ENCODE measurements around the gene RBM22.

DNA sequence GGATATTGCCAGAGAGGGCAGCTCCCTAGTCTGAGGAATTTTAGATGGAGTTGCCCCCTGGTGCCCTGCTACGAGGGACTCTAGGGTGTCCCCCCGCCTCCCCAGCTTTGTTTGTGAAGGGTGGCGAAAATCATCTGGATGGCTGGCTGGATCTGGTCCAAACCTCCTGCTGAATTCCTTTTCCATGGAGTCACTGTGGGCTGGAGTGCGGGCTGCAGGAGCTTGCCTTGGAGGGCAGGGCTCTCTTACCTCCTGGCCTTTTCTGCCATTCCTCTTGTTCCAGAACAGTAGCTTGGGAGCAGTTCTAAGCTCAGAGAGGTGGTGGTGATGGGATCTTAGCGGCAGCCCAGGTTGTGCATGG lies 58.3 kb downstream of the RBM22 start:
- TF ChIP-seq POLR2A (IDR thresholded peaks at IDR 0.05; ENCODE audit: low read depth, low read length) = no peak
- no peak for TF ChIP-seq CTCF (conservative IDR thresholded peaks at IDR 0.05; ENCODE audit: low read depth, low read length)
- TF ChIP-seq CEBPB (IDR thresholded peaks at IDR 0.05; ENCODE audit: low read depth, low read length) = no peak
- TF ChIP-seq RAD21 (IDR thresholded peaks at IDR 0.05; ENCODE audit: low read length) = no peak
- TF ChIP-seq MXI1 (IDR thresholded peaks at IDR 0.05; ENCODE audit: borderline replicate concordance, low read depth, low read length) = no peak
- TF ChIP-seq ELK1 (IDR thresholded peaks at IDR 0.05; ENCODE audit: borderline replicate concordance, low read depth, low read length) = no peak
- no peak for TF ChIP-seq FOS (IDR thresholded peaks at IDR 0.05; ENCODE audit: low read depth, low read length)
- no peak for TF ChIP-seq MAFK (IDR thresholded peaks at IDR 0.05; ENCODE audit: low read depth, low read length)

Measured in IMR-90 (cell line).